ENCODE measurements around the gene SNX7.

Gene SNX7

GRCh38 chr1:98661544-98662355 lies at the start of gene SNX7:
SNX7 (plus strand) TSS chr1:98661721; CDS start chr1:98661732, 11 bp downstream.
- no peak for DNase-seq

- DNase-seq, result no peak
Measured at GRCh38 chr1:98637316-98637715, 24.2 kb upstream of the SNX7 start.

GRCh38 chr1:98638185-98638584 lies 23.3 kb upstream of the SNX7 start:
- DNase-seq, result no peak

GRCh38 chr1:98644510-98644909 lies 17.0 kb upstream of the SNX7 start:
- no peak for DNase-seq

GRCh38 chr1:98651116-98651632 lies 10.3 kb upstream of the SNX7 start:
- DNase-seq, result no peak

- DNase-seq, result no peak
Measured at GRCh38 chr1:98653123-98653522, 8.4 kb upstream of the SNX7 start.

GRCh38 chr1:98659879-98660278 lies 1.6 kb upstream of the SNX7 start:
- DNase-seq, result no peak

- no peak for DNase-seq
Measured at GRCh38 chr1:98660940-98661543, 479 bp upstream of the SNX7 start.

GRCh38 chr1:98662356-98662670 lies 792 bp downstream of the SNX7 start:
- DNase-seq, result no peak

GRCh38 chr1:98668733-98669132 lies 7.2 kb downstream of the SNX7 start:
- DNase-seq, result no peak

- DNase-seq, result no peak
Measured at GRCh38 chr1:98669355-98670296, 8.1 kb downstream of the SNX7 start.

GRCh38 chr1:98672189-98672588 lies 10.7 kb downstream of the SNX7 start:
- DNase-seq, result no peak

GRCh38 chr1:98674075-98674781 lies 12.7 kb downstream of the SNX7 start:
- DNase-seq, result no peak

GRCh38 chr1:98675282-98675681 lies 13.8 kb downstream of the SNX7 start:
- DNase-seq, result no peak

GRCh38 chr1:98677288-98677687 lies 15.8 kb downstream of the SNX7 start:
- no peak for DNase-seq

- DNase-seq, result no peak
Measured at GRCh38 chr1:98681812-98682211, 20.3 kb downstream of the SNX7 start.

GRCh38 chr1:98688110-98688739 lies 26.7 kb downstream of the SNX7 start:
- DNase-seq, result no peak

- DNase-seq, result no peak
Measured at GRCh38 chr1:98690576-98690975, 29.1 kb downstream of the SNX7 start.

- DNase-seq, result no peak
Measured at GRCh38 chr1:98692482-98692881, 31.0 kb downstream of the SNX7 start.

GRCh38 chr1:98693385-98693784 lies 31.9 kb downstream of the SNX7 start:
- no peak for DNase-seq

- DNase-seq, result no peak
Measured at GRCh38 chr1:98696077-98696476, 34.6 kb downstream of the SNX7 start.

GRCh38 chr1:98697781-98698180 lies 36.3 kb downstream of the SNX7 start:
- DNase-seq, result no peak
